K562 (cell line): Measurements from ENCODE around the gene FCAMR. TPM values are rescaled to one million over a fixed set of nuclear protein-coding genes. Genes with fewer than 3 reads are reported as not detected.

Experiments used
- ATAC-seq: fragments of 200-7000 bp; cut with Tn5 transposase; 3 replicates; pipeline ENCODE4 v1.9.1; 2020; ENCODE audit warnings: moderate library complexity
- BruUV-seq: library from RNA; stranded (reverse); fragments of 400-500 nt; replicated peaks from 2 replicates; lab custom pipeline; 2021; lab: Mats Ljungman, UMichigan
- CTCF ChIA-PET: fragments of 300-600 bp; formaldehyde crosslinking; extraction: SDS; loops from one replicate; lab custom pipeline; 2021; ENCODE audit warnings: low intra/inter-chr PET ratio; lab: Yijun Ruan, JAX
- POLR2A ChIA-PET: fragments of 300-600, 350-650 bp; sonication (Branson Sonifier 250); formaldehyde crosslinking; extraction: SDS; loops from one replicate; lab custom pipeline; 2021; ENCODE audit warnings: antibody characterized with exemption, inconsistent platforms; lab: Yijun Ruan, JAX
- DNase-seq, 4 experiments: peaks; one replicate each; pipeline versions ENCODE4 v3.0.0 to v3.0.0-alpha.2; 2011 to 2018; ENCODE audit warnings: low spot score in 3 of 4, mixed read lengths in 3 of 4; ENCODE audit errors: extremely low read depth in 1 of 4
- FAIRE-seq: peaks from 2 replicates; lab custom pipeline; 2011; peaks lifted over from hg19 to GRCh38; lab: Jason Lieb, UNC
- H2AFZ ChIP-seq: 2 replicates; pipeline ENCODE4 v1.6.0; 2011; ENCODE audit warnings: low read depth, low read length, control low read depth, inconsistent platforms
- H3K27ac ChIP-seq: fragments of 200-600 bp; 3 replicates; pipeline ENCODE4 v1.8.0; 2011; ENCODE audit warnings: low read depth, mild to moderate bottlenecking, control low read depth, inconsistent platforms, low read length, moderate library complexity, mixed read lengths; ENCODE audit errors: extremely low read depth
- H3K27me3 ChIP-seq, 2 experiments: fragments of 300-600 bp in 1 of 2; 2 replicates in 1 of 2; 3 replicates in 1 of 2; pipeline versions ENCODE4 v1.6.0 to v1.8.0; 2011; ENCODE audit warnings: inconsistent platforms in 2 of 2, low read length in 2 of 2, mild to moderate bottlenecking in 1 of 2, mixed read lengths in 1 of 2, moderate library complexity in 1 of 2; ENCODE audit not compliant: control insufficient read depth in 2 of 2, insufficient read depth in 2 of 2
- H3K36me3 ChIP-seq: fragments of 300-600 bp; 3 replicates; pipeline ENCODE4 v1.8.0; 2011; ENCODE audit warnings: mild to moderate bottlenecking, low read length, inconsistent platforms; ENCODE audit not compliant: control insufficient read depth, insufficient read depth
- H3K4me1 ChIP-seq, 2 experiments: fragments of 200-600 bp in 1 of 2; replicated peaks in 1 of 2; 2 replicates in 1 of 2; 3 replicates in 1 of 2; pipeline versions ENCODE4 v1.5.1 to v1.8.0; 2011; ENCODE audit warnings: inconsistent platforms in 2 of 2, low read length in 2 of 2, mild to moderate bottlenecking in 1 of 2, mixed read lengths in 1 of 2, moderate library complexity in 1 of 2; ENCODE audit not compliant: control insufficient read depth in 2 of 2, insufficient read depth in 2 of 2
- H3K4me2 ChIP-seq: 2 replicates; pipeline ENCODE4 v1.6.1; 2011; ENCODE audit warnings: low read length, control low read depth, inconsistent platforms, mixed read lengths; ENCODE audit not compliant: insufficient read depth
- H3K4me3 ChIP-seq: fragments of 200-600 bp; sonication (generic), shearing (Covaris generic); 2 replicates; pipeline ENCODE4 v1.5.1; 2016; ENCODE audit warnings: control low read depth, inconsistent platforms
- H3K79me2 ChIP-seq: fragments of 200-600 bp; 3 replicates; pipeline ENCODE4 v1.8.0; 2011; ENCODE audit warnings: low read length, inconsistent platforms; ENCODE audit not compliant: control insufficient read depth, insufficient read depth
- H3K9ac ChIP-seq, 2 experiments: 2 replicates each; pipeline versions ENCODE4 v1.6.0 to v1.6.1; 2011; ENCODE audit warnings: low read depth in 2 of 2, low read length in 2 of 2, control low read depth in 1 of 2, inconsistent platforms in 1 of 2, mild to moderate bottlenecking in 1 of 2, mixed read lengths in 1 of 2; ENCODE audit not compliant: insufficient read depth in 1 of 2
- H3K9me1 ChIP-seq: one replicate; pipeline ENCODE4 v1.6.0; 2011; ENCODE audit warnings: inconsistent platforms, mild to moderate bottlenecking, low read length, moderate library complexity; ENCODE audit not compliant: control insufficient read depth, insufficient read depth
- H3K9me3 ChIP-seq: replicated peaks from 2 replicates; pipeline ENCODE4 v1.5.1; 2011; ENCODE audit warnings: low read depth, low read length, inconsistent platforms; ENCODE audit not compliant: control insufficient read depth, insufficient read depth
- H4K20me1 ChIP-seq: replicated peaks from 2 replicates; pipeline ENCODE4 v1.6.1; 2011; ENCODE audit warnings: low read length, inconsistent platforms, mixed read lengths; ENCODE audit not compliant: control insufficient read depth, insufficient read depth
- CBX1 ChIP-seq: sonication (generic); IDR thresholded peaks from 2 replicates; pipeline ENCODE4 v1.6.1; 2016; ENCODE audit warnings: antibody characterized with exemption, low read depth, mild to moderate bottlenecking
- EGR1 ChIP-seq: fragments of 450-650 bp; conservative IDR thresholded peaks from 2 replicates; pipeline ENCODE4 v1.6.1; 2017; ENCODE audit warnings: mild to moderate bottlenecking
- HNRNPLL ChIP-seq: fragments of 200-400 bp; formaldehyde crosslinking; IDR thresholded peaks from 2 replicates; pipeline ENCODE4 v1.6.1; 2017; ENCODE audit warnings: low read length, low read depth, mild to moderate bottlenecking; ENCODE audit not compliant: poor library complexity, severe bottlenecking
- PHF21A ChIP-seq: fragments of 450-650 bp; IDR thresholded peaks from 2 replicates; pipeline ENCODE4 v1.6.1; 2017; ENCODE audit warnings: low read depth, borderline replicate concordance
- PTRF ChIP-seq: fragments of 450-650 bp; IDR thresholded peaks from 2 replicates; pipeline ENCODE4 v1.6.1; 2016; ENCODE audit warnings: mild to moderate bottlenecking, missing genetic modification characterization, missing compliant biosample characterization
- ZSCAN32 ChIP-seq: fragments of 450-650 bp; formaldehyde crosslinking; IDR thresholded peaks from 2 replicates; pipeline ENCODE4 v1.4.0; 2020; ENCODE audit warnings: mild to moderate bottlenecking, moderate library complexity
- WGBS: fragments of 100-300 bp; shearing (Covaris generic); methylation state at CpG from one replicate; pipeline ENCODE4 v1.1.6; 2016; ENCODE audit warnings: low coverage, mixed read lengths; ENCODE audit not compliant: insufficient coverage; ENCODE audit errors: missing lambda C conversion rate; 5-methylcytosine and 5-hydroxymethylcytosine counted together
- in situ Hi-C: fragments of 300-500 bp; cut with MboI; formaldehyde crosslinking; loops from 4 replicates; pipeline ENCODE4 v1.15.0; 2018; ENCODE audit warnings: inconsistent platforms, mixed read lengths
- intact Hi-C: fragments of 100-400 bp; cut with micrococcal nuclease; formaldehyde crosslinking; loops from 2 replicates; pipeline ENCODE4 v1.14.2; 2022
- polyA plus RNA-seq, 8 experiments: library from polyadenylated mRNA; depleted of rRNA in 4 of 8; stranded (reverse) in 5 of 8; unstranded in 3 of 8; fragments of >200 nt; fragmentation: Nextera tagmentation in 2 of 8; fragmentation: Illumina TruSeq in 1 of 8; extraction: Ambion mirVana in 2 of 8; extraction: Trizol in 1 of 8; gene quantifications; 2 replicates each; pipeline versions ENCODE4 v1.2.1 to v1.2.3, GENCODE V29; 2011 to 2014; ENCODE audit warnings: inconsistent platforms in 1 of 8, missing spikeins in 1 of 8
- total RNA-seq, 7 experiments: library from RNA; depleted of rRNA in 6 of 7; stranded (reverse); fragments of >200 nt in 6 of 7; fragmentation: Illumina TruSeq in 2 of 7; extraction: Trizol in 2 of 7; gene quantifications; 2 replicates each; pipeline versions ENCODE4 v1.2.1 to v1.2.3, GENCODE V29; 2011 to 2021; ENCODE audit warnings: low replicate concordance in 1 of 7
- TF ChIP-seq, protein P1 (sequence below): fragments of 450-650 bp; formaldehyde crosslinking; IDR thresholded peaks from 2 replicates; pipeline ENCODE4 v1.4.0; 2020; ENCODE audit warnings: mild to moderate bottlenecking, mixed read lengths
- TF ChIP-seq, protein P2 (sequence below): sonication (generic); formaldehyde crosslinking; IDR thresholded peaks from 2 replicates; pipeline ENCODE4 v1.9.0; 2022; ENCODE audit warnings: mild to moderate bottlenecking, missing genetic modification reagents
- TF ChIP-seq, protein P3 (sequence below): fragments of 250-450 bp; sonication (Bioruptor Pico); IDR thresholded peaks from 2 replicates; pipeline ENCODE4 v1.9.0; 2021; ENCODE audit warnings: mild to moderate bottlenecking, inconsistent platforms

The FCAMR gene
- total and polyA plus RNA-seq, 9 of the 15 experiments (the other 6 are each of a cell fraction or from before 2014, with no cell fraction given) = not detected

DNA sequence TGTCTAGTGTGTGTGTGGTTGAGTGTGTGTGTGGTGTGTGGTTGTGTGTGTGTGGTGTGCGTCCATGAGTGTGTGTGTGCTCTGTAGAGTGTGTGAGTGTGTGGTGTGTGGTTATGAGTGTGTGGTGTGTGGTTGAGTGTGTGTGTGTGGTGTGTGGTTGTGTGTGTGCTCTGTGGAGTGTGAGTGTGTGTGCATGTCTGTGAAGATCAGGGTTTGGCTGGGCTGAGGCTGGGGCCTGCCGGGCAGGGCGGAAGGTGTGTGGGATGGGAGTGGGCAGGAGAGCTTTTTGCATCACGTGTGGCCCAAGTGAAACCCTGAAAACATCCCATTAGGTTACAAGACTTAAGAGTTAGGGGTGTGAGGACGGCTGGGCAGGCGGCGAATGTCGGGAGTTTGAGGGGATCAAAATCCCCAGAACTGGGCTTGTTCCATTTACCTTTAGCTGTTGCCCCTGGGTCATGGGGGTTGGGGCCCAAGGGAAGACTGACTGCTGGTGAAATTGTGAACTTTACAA lies 45.6 kb downstream of the FCAMR start:
- no peak for DNase-seq
- in situ Hi-C loops = loop anchor here (25.0 kb wide), 1 partner anchor 312 kb away; the partner anchor contains the start of gene EIF2D
- H3K9ac ChIP-seq = 0 out of 4 replicates have a peak overlapping the region, but pooled peaks of 1 of the 2 experiments have one; percentile 23

More for the DNA sequence above, 45.6 kb downstream of the FCAMR start:
- peak; percentile 7; the same call in 1 of the 3 replicates for ATAC-seq
- H3K36me3 ChIP-seq = no peaks in the 10 kb centered on the region
- TF ChIP-seq CBX1 (peak; percentile 91; the same call in 1 of the 2 replicates), ZSCAN32 (CRISPR knock-in tag) (no peak), PTRF (no peak), EGR1 (peak; percentile 24; the same call in 1 of the 2 replicates), PHF21A (no peak), HNRNPLL (peak; percentile 4)
- TF ChIP-seq, protein P1, sequence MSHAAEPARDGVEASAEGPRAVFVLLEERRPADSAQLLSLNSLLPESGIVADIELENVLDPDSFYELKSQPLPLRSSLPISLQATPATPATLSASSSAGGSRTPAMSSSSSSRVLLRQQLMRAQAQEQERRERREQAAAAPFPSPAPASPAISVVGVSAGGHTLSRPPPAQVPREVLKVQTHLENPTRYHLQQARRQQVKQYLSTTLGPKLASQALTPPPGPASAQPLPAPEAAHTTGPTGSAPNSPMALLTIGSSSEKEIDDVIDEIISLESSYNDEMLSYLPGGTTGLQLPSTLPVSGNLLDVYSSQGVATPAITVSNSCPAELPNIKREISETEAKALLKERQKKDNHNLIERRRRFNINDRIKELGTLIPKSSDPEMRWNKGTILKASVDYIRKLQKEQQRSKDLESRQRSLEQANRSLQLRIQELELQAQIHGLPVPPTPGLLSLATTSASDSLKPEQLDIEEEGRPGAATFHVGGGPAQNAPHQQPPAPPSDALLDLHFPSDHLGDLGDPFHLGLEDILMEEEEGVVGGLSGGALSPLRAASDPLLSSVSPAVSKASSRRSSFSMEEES (CRISPR knock-in tag) = no peak
- TF ChIP-seq, protein P2, sequence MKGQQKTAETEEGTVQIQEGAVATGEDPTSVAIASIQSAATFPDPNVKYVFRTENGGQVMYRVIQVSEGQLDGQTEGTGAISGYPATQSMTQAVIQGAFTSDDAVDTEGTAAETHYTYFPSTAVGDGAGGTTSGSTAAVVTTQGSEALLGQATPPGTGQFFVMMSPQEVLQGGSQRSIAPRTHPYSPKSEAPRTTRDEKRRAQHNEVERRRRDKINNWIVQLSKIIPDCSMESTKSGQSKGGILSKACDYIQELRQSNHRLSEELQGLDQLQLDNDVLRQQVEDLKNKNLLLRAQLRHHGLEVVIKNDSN (CRISPR knock-in tag) = peak; percentile 59; the same call in 1 of the 2 replicates
- TF ChIP-seq, protein P3, sequence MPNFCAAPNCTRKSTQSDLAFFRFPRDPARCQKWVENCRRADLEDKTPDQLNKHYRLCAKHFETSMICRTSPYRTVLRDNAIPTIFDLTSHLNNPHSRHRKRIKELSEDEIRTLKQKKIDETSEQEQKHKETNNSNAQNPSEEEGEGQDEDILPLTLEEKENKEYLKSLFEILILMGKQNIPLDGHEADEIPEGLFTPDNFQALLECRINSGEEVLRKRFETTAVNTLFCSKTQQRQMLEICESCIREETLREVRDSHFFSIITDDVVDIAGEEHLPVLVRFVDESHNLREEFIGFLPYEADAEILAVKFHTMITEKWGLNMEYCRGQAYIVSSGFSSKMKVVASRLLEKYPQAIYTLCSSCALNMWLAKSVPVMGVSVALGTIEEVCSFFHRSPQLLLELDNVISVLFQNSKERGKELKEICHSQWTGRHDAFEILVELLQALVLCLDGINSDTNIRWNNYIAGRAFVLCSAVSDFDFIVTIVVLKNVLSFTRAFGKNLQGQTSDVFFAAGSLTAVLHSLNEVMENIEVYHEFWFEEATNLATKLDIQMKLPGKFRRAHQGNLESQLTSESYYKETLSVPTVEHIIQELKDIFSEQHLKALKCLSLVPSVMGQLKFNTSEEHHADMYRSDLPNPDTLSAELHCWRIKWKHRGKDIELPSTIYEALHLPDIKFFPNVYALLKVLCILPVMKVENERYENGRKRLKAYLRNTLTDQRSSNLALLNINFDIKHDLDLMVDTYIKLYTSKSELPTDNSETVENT (CRISPR knock-in tag) = peak; percentile 14; the same call in 1 of the 2 replicates
- intact Hi-C loops = loop anchor here (1.0 kb wide), 1 partner anchor 58 kb away; no protein-coding TSS in a partner anchor
- no peaks in the 10 kb centered on the region for H3K9me1 ChIP-seq
- 62% methylated on average over 8 of the region's 8 CpGs for WGBS
- POLR2A ChIA-PET = interaction anchor here (0.6 to 1.1 kb wide), 5 partner anchors 9 to 1300 kb away, joined by 3 to 4 read pairs (median 3); no protein-coding TSS in a partner anchor
- H3K27ac ChIP-seq = no peak overlapping the region; the same call in 1 of the 3 replicates
- BruUV-seq = no TSS peak
- H2AFZ ChIP-seq = peak overlapping the region; percentile 51; the same call in 1 of the 2 replicates
- no peak overlapping the region for H3K4me3 ChIP-seq
- H3K9me3 ChIP-seq = no peaks in the 10 kb centered on the region; the same call in 1 of the 2 replicates
- H3K27me3 ChIP-seq = no peaks in the 10 kb centered on the region; a peak in 1 of 5 replicates
- CTCF ChIA-PET = interaction anchor here (1.1 kb wide), 1 partner anchor 55 kb away, joined by 3 read pairs; no protein-coding TSS in a partner anchor
- H4K20me1 ChIP-seq = no peaks in the 10 kb centered on the region
- no peaks in the 10 kb centered on the region for H3K79me2 ChIP-seq
- H3K4me1 ChIP-seq = peaks cover 4 to 29% of the 10 kb centered on the region in 2 experiments
- H3K4me2 ChIP-seq = no peak overlapping the region
- FAIRE-seq = no peak
